HG03108 (cell line): ENCODE results near the gene RCAN2.
A peak's percentile ranks its signal among the peaks of the same experiment; 100 is the strongest.
"Not testable (repeated sequence)": the region's sequence is repeated elsewhere in the genome, so short reads cannot be mapped to it uniquely, and the experiment has no call there.

ENCODE experiments used
- ATAC-seq: cut with Tn5 transposase; IDR thresholded peaks from one replicate; pipeline ENCODE4 v1.9.1; 2021; ENCODE audit warnings: moderate library complexity; ENCODE audit not compliant: unreplicated experiment

RCAN2 gene

DNA sequence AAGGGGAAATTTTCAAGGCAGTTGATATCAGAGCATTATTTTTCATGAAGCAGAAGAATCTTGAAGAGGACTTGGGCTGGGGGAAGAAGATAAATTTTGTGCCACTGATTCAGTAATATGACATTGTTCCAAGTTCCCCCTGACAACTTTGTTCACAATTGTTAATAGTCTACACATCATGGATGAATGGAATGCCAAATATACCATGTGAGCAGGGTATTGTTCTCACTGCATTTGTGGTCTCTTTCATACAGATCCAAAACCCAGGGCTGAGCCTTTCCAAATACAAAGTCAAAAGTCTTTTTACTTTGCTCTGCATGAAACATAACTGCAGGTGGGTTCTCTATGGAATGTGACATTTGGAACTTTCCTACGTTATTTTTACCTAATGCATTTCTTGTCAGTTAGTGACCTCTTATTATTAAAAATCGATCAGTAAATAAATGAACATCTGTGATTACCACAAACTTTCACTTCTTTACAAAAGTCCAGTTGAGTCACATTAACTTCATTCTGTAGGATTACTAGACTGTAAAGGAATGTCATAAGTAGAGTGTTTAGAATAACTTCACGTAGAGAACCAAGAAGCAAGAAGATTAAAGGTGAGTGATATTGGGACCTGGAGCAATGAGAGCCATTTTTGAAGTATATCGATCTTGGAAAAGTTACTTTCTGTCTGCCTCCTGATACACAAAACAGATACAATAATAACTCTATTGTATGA is 100.9 kb downstream of the RCAN2 start:
- no peak for ATAC-seq

DNA sequence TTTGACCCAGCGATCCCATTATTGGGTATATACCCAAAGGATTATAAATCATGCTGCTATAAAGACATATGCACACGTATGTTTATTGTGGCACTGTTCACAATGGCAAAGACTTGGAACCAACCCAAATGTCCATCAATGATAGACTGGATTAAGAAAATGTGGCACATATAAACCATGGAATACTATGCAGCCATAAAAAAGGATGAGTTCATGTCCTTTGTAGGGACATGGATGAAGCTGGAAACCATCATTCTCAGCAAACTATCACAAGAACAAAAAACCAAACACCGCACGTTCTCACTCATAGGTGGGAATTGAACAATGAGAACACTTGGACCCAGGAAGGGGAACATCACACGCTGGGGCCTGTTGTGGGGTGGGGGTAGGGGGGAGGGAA is 103.5 kb downstream of the RCAN2 start:
- ATAC-seq = not testable (repeated sequence)

DNA sequence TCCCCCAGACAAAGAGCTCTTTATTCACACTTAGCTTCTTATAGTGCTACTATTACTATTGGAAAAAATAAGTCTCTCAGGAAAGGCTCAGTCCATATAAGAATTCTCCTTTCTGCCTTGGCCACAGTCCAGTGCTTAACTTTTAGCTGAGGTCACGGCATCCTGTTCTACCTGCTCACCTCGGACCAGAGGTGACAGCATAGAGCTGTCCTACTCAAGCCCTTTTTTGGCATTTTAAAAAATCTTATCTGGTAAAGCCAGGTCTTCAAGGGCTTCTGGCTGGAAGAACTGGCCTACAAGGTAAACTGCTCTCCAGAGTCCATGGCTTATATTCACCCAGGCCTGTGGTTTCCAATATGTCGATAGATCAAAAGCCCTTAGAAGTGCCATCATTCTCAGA is 109.7 kb downstream of the RCAN2 start:
- ATAC-seq = no peak

DNA sequence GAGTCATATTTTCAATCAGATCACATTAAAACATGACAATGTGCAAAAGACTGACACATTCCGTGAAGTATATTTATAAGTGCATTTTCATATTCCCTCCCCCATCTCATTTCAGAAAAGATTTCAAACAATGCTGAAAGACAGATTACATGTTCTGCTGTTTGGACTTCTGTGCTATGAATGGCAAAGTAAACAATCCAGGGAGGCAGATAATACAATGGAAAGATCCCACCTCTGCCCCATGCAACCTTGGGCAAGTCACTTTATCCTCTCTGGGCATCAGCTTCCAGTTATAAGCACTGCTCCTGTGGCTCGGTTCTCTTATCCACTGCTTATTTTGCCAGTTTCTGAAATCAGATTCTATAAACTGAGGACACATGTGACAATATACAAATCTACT is 110.2 kb downstream of the RCAN2 start:
- ATAC-seq = no peak

DNA sequence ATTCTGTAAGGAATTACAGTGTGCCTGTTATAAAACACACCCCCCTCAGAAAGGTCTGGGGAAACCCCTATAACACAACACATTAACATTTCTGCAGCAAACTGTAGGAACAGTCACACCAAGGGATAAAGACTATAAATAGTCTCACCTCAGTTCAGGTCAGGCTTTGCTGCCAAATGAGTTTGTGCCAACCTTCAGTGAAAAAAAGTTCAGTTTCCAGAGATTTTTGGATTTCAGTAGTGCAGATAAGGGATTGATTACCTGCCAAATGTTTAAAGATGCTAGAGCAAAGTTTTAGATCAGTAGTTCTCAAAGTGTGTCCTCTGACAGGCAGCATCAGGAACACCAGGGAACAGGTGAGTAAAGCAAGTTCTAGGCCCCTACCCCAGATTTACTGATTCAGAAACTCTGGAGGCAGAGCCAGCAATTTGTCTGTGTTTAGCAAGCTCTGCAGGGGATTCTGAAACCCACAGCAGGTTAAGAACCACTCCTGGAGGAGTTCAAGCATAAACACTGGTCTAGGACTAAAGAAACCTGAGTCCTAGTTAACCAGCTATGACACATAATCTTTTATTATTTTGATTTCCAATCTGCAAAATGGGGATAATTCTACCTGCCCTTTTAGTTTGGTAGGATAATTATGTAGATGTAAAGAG is 111.0 kb downstream of the RCAN2 start:
- no peak for ATAC-seq

DNA sequence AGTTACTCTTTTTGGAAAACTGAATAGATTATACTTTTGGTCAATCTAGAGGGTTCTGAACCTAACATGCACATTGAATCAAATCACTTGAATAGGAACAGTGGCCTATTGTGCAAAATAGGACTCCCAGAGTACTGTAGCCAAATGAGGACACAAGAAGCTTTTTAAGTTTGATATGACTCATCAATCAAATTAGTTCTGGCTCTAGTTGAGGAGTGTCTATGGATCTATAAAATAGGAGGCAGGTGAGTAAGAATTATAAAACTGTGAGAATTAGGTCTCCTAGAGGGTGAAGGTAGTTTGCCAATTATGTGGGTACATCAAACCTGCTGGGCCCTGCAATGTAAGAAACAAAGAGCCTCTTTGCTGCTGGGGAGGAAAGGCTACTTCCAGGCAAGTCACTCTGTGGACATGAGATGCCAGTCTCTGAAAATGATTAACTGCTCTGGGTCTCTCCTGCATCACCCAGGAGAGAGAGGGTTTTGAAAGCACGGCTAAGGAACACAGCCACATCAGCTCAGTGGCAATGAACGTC is 112.3 kb downstream of the RCAN2 start:
- no peak for ATAC-seq

DNA sequence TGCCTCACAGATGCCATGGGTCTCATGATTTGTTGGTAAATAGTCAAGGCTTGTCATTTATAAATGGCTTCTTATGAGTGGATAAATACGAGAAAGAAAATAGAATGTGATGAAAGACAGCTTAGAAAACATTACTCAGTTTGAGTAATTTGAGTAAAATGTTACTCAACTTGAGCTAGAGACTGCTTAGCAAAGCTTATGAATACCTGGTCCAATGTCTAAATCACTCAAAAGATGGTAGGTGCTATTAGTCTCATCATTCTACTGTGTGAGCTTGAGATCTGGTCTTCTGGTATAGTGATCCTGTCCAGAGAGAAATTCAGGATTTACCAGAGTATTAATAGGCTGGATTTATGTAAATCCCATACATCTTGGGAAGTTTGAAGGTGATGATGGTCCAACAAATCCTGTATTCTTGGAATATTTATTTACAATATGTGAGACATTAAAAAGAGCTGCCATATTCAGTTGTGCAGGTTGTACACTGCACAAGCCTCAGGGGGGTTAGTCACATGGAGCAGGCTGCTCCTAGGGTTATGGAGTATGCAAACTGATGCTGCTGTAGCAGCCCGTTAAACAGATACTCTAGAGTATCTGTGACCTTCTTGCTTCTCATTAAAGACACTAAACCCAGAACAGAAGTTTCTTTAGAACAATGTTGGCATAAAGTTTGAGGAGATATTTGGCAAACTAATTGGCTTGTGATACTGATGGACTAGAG is 112.9 kb downstream of the RCAN2 start:
- ATAC-seq = no peak

DNA sequence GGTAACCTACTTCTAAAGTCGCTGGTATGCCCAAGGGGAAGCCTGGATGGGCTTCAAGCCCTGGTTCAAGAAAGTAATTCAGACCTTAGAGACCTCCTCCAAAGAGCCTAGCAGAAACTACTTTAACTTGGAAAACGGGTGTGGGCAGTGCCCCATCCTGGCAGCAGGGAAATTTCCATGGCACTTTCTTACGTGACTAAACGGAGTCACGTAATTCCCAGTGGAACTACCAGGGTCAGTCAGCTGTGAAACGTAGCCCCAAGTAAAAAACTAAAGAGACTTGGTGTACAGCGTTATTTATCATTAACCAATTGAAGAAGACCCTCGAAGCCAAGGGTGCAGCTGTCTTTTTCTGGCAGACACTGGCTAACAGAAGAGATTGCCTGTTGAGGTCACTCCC is 114.0 kb downstream of the RCAN2 start:
- ATAC-seq = peak; percentile 6

DNA sequence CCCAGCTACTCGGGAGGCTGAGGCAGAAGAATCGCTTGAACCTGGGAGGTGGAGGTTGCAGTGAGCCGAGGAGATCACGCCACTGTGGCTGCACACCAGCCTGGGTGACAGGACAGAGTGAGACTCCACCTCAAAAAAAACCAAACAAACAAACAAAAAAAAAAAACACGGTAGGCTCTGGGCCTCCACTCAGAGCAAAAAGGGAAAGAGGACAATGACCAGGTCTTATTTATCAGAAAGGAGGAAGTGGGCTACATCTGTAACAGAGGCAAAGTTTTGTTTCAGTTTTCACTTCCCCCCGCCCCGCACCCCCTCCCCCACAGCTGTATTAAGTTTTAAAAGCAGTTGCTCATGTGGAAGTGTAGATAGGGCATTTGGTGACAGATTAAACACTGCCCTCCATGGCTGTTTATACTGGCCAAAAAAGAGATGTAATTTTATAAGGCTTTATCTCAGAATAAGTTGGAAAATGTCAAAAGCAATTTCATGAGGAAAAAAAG is 114.6 kb downstream of the RCAN2 start:
- peak; percentile 90 for ATAC-seq

DNA sequence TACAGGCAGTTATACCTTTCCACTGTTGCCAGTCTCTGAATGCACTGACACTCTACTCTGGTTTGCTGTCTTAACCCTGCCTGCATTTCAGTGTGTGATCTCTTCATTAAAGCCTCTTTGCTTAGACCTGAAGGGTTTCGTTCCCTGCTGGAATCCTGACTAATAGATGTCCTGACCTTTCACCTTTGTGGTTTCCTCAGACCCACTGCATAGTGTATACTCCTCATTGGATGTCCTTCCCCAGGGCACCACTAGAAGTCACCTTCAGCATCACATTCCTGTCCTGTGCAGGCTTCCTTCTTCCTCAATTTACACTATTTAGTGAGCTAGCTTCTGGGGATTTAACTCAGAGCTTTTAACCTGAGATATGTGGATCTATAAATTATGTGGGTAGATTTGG is 120.6 kb downstream of the RCAN2 start:
- no peak for ATAC-seq

DNA sequence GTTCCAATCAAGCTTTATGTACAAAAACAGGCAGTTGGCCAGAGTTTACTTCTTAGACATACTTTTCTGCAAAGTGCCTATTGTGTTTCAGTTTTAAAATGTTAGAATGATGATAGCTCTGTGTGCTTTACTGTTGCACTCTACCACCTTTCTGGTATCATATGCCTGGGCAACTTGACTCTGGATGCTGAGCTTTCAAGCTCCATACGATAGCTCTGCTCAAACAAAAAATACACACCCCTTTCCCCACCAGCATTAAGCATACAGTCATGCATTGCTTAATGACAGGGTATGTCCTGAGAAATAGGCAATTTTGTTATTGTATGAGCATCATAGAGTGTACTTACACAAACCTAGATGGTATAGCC is 123.1 kb downstream of the RCAN2 start:
- ATAC-seq = no peak

DNA sequence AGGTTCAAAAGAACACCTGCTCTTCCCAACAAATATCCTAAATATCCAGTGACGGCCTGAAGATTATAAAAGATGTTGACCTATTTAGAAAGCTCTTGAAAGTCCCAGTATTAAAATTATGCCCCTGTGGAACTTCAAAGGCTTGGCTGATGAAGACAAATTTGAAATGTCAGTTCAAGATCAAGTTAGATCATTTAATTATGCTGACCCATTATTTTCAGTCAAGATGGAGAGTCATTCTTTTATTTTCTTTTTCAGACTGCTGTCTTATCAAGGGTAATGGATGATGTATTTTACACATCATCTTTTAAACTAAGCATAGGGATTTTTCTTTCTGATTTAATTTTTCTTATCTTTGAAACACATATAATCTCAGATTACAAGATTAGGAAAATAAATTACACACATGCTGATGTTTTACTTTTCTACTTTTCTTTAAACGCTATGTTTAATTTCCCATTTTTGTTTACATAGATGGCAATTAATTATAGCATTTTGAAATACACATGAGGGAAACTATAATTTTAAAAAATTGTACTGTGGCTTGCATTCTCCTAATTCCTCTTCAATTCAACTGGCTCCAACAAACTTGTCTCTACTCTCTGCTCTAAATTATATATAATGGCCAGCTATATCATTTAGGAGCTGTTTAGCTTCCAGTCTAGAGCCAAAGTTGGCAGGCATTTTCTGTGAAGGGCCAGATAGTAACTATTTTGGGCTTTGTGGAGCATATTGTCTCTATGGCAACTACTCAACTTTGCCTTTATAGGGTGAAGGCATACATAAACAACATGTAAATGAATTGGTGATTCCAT is 123.7 kb downstream of the RCAN2 start:
- ATAC-seq = no peak

DNA sequence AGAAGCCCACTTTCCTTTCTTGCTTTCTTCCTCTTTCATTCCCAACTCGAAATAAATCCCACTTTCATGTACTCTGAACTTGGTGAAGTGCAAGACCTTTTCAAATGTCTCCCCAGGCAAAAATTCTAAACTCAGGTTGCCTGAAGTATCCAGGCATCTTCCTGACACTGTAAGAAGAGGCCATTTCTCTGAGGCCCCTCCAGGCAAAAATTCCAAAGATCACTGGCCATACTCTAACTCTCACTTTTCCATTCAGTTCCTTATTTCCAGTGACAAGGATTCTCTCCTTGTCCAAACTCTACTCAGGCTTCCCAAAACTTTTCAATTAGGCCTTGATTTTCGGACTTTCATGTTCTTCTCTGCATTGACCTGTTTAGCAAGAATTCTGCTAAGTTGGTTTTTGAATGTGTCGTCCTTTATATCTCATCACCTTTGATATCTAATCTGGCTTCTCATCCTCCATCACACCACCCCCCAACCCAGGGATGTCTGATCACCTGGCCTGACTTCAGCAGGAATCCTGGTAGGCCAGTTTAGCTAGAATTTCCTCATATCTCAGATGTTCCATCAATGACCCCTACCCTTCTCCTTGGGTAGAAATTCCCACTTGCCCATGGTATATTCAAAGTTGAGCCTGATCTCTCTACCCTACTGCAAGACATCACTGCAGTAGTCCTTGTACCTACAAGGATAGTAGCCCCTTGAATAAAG is 124.9 kb downstream of the RCAN2 start:
- ATAC-seq = no peak

DNA sequence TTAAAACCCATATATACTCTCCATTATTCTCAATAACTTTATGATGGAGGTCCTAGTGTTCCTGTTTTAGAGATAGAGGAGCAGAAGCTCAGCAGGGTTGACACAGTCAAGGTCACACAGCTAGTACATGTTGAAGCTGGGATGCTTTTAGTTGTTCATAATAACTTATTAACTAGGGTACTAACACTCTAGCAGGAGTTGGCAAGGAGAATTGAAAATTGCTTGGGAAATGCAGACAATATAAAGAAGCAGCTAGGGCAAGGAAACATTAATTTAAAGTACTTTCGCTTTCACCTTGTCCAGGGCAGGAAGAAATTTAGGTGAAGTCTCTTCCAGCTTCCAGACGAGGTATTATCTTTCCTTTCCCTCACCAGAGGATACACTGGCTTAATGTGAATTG is 133.7 kb downstream of the RCAN2 start:
- no peak for ATAC-seq

DNA sequence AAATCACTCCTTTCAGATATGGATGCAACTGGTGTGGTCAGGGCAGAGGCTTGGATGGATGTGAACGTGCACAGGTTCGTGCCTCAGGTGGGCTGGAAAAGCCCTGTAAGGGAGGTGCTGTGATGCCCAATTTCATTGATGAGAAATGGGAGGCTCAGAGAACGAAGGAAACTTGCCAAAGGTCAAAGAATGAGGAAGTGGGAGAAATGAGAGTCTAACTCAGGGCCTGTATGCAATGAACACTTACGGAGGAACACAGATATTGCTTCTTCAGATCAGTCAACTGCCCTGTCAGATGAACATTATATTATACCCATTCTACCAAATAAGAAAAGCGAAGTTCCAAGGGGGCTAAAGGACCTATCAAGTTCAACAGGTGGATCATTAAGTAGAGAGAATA is 134.7 kb downstream of the RCAN2 start:
- ATAC-seq = no peak

DNA sequence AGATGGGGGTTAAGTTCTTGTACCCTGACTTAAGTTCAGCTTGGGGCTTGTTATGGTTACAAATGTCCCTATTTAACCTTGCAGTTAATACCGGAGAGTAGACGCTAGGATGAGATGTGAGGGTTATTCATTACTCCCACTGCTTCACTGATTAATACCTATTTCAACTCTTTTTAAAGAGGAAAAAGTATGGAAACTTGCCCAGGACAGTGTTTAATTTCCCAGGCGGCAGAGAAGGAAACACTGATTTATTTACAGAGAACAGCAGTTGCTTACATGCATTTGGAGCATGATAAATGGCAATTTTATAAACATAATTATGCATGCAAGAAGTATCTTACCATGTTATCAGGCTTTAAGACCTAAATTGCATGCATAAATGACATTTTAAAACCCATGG is 137.7 kb downstream of the RCAN2 start:
- no peak for ATAC-seq

DNA sequence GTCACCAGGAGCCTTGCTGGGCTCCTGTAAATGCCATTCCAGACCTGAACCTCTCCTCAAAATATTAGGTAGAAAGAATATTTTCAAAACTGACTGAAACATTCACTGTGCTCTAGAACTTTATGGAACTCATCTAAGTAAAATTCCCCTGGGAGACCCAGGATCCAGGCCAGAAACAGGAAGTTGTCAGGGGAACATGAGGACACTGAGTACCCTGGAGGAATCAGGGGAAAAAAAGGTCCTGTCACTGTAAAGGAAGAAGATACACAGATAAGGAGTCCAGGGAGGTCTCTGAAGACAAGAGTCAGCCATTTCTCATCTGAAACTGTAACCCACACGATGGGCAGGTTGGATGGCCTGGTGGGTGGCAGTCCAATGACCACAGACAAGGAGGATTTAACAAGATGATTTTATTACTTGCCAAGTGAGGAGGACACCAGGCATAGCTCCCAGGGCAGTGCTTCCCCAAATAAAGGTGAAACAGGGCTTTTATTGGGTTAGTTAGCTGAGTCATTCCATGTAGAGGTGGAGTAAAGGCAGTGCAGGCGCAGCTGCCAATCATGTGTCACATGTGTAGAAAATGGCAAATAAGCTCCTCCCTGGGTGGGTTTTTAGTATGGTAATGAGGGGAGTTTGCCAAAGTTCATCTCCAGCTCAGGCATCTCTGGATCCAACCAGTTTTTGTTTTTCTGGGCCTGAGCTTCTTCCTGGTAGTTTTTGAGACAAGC is 138.5 kb downstream of the RCAN2 start:
- ATAC-seq = no peak

DNA sequence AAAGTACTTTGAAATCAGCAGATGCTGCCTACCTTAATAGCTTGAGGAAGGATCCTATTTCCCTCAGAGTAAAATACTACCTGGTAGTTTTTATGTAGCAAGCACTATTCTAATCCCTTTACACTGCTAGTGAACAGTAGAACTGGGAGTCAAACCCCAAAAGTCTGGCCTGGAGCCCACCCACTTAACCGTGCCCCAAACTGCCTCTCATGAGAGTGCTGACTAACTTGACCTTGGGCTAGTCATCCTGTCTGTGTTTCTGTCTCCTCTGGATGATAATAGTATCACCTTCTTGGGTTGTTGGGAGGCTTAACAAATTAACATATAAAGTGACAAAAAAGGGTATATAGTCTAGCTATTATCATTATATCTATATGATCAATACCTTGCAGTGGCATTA is 140.5 kb downstream of the RCAN2 start:
- no peak for ATAC-seq

DNA sequence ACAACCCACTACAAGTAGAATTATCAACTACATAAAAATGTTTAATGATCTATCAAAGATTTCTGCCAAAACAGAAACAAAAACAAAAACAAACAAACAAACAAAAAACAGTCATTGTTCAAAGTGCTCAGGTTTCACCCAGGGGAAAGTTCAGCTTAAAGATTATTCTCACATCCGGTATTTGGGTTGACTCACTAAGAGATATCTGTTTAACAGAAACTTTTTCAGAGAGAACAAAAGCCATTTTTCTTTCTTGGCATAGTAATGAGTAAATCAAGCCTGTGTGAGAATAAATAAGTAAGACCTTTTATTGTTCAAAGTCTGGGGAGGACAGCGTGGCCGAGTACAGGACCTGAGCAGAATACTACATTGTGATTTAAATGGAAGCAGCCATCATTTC is 143.6 kb downstream of the RCAN2 start:
- ATAC-seq = peak; percentile 64

DNA sequence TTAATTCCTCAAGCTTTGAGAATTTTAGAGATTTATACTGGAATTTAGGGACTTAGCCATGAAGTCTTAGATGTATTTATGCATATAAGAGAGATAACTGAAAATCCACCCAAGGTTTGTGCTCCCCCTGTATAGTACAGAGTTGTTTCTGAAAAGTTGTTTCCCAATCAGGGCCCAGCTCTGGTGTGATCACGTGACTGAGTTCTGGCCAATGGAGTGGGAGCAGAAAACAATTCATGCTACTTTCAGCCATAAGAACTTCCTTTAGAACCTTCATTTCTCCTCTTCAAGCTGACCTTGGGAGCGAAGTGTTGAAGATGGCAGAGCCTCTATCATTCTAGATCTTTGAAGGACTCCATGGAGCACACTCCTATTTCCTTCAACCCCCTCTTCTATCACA is 151.0 kb downstream of the RCAN2 start:
- ATAC-seq = no peak
